RWPE1 (cell line): Measurements from ENCODE around the gene PCDHGB2.
A peak's percentile ranks its signal among the peaks of the same experiment; 100 is the strongest.
"Not testable (repeated sequence)": the region's sequence is repeated elsewhere in the genome, so short reads cannot be mapped to it uniquely, and the experiment has no call there.

ENCODE experiments used
- CTCF ChIA-PET: fragments of 350-600 bp; sonication (Branson Sonifier 250); formaldehyde crosslinking; extraction: SDS; loops from one replicate; lab custom pipeline; 2021; lab: Yijun Ruan, JAX
- POLR2A ChIA-PET: fragments of 400-600 bp; formaldehyde crosslinking; extraction: SDS; loops from one replicate; lab custom pipeline; 2020; ENCODE audit warnings: antibody characterized with exemption; ENCODE audit not compliant: low non-redundant PET; lab: Yijun Ruan, JAX
- DNase-seq: peaks from one replicate; pipeline ENCODE4 v3.0.0; 2012; ENCODE audit warnings: low spot score
- H3K27ac ChIP-seq: fragments of 450-650 bp; 2 replicates; pipeline ENCODE4 v1.5.1; 2017
- TF ChIP-seq, protein P1 (sequence below): fragments of 450-650 bp; conservative IDR thresholded peaks from 2 replicates; pipeline ENCODE4 v1.5.1; 2017; ENCODE audit warnings: low read depth, mild to moderate bottlenecking

Gene PCDHGB2

DNA sequence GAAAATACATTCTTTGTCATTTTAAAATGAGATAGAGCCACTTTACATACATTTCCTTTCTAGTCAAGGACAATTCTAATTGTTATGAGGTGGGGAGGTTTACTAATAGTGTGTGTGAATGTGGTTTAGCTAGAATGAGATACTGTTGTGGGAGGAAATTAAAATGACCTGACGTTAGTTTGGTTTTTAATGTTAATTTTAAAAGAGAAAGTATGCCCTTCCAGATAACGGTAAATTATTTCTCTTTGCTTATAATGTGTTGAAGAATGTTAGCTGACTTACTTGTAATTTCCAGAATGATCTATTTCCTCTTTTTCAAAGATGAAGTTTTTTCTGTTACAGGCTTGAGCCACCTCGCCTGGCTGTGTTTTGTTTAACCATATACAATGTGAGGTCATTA, 37.5 kb upstream of the PCDHGB2 start:
- ChIA-PET CTCF (interaction anchor here (0.6 kb wide), 1 partner anchor 242 kb away, joined by 3 read pairs; no protein-coding TSS in a partner anchor), POLR2A (no interaction called here)
- no peak overlapping the region for H3K27ac ChIP-seq
- DNase-seq, result no peak
- TF ChIP-seq, protein P1, sequence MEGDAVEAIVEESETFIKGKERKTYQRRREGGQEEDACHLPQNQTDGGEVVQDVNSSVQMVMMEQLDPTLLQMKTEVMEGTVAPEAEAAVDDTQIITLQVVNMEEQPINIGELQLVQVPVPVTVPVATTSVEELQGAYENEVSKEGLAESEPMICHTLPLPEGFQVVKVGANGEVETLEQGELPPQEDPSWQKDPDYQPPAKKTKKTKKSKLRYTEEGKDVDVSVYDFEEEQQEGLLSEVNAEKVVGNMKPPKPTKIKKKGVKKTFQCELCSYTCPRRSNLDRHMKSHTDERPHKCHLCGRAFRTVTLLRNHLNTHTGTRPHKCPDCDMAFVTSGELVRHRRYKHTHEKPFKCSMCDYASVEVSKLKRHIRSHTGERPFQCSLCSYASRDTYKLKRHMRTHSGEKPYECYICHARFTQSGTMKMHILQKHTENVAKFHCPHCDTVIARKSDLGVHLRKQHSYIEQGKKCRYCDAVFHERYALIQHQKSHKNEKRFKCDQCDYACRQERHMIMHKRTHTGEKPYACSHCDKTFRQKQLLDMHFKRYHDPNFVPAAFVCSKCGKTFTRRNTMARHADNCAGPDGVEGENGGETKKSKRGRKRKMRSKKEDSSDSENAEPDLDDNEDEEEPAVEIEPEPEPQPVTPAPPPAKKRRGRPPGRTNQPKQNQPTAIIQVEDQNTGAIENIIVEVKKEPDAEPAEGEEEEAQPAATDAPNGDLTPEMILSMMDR, result no peak

DNA sequence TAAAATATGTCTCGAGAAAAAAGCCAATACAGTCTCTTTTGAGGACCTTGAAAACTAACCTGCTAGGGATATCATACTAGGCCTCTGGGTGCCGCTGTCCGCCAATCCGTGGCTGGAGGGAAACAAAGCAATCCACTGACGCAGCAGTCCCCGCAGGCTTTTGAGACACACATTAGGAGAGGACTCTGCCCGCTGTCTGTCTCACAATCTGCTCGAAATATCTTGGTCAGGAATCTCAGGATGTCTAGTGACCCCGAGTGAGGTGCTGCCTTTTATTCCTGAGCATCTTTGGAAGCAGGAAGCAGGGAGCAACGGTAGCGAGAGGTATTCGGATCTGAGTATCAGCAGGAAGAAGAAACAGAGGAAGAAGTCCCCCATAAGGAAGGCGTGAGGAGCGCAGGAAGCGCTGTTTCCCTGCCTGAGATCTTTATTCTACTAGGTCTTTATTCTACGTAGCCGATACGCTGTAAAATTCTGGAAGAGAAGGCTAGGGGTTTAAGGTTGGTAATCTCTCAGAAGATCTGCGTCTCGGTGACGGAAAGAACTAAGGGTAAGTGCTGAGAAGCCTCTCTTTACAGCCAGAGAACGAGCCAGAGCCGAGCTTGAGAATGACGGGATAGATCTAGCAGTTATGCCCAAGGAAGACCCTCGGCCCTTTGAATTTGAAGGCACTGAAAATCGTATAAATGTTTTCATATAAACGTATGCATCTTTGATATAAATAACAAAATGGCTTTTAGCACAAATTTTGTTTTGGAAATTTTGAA, 33.5 kb upstream of the PCDHGB2 start:
- ChIA-PET CTCF (interaction anchor here (0.6 to 0.7 kb wide), 7 partner anchors 18 to 234 kb away, joined by 3 to 6 read pairs (median 4); partner anchors contain the start of gene PCDHGA7), POLR2A (no interaction called here)
- TF ChIP-seq, protein P1, result peak; percentile 38
- DNase-seq, result peak; percentile 46
- H3K27ac ChIP-seq, result no peak overlapping the region

DNA sequence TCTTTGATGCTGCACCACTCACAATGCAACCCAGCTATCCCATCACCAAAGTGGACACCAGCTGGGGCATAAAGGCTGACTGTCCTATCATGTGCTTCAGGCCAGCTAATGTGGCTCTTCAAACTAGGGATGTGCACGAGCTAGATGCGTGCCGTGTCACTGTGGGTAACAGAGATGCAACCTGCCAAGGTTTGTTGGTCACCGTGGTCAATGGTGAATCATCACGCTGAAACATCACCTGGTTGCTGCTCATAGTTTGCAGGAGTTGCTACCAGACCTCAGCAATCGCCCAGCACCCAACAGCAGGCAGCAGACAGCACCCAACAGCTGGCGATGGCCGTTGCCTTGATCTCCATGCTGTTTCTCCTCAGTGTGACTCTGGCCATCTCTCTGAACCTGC, 31.6 kb upstream of the PCDHGB2 start:
- ChIA-PET POLR2A (no interaction called here), CTCF (interaction anchor here (0.6 to 1.9 kb wide), 7 partner anchors 8 to 451 kb away, joined by 3 to 7 read pairs (median 4); partner anchors contain the start of genes PCDHB11, PCDHGA2, PCDHGA3 and PCDHGB2)

DNA sequence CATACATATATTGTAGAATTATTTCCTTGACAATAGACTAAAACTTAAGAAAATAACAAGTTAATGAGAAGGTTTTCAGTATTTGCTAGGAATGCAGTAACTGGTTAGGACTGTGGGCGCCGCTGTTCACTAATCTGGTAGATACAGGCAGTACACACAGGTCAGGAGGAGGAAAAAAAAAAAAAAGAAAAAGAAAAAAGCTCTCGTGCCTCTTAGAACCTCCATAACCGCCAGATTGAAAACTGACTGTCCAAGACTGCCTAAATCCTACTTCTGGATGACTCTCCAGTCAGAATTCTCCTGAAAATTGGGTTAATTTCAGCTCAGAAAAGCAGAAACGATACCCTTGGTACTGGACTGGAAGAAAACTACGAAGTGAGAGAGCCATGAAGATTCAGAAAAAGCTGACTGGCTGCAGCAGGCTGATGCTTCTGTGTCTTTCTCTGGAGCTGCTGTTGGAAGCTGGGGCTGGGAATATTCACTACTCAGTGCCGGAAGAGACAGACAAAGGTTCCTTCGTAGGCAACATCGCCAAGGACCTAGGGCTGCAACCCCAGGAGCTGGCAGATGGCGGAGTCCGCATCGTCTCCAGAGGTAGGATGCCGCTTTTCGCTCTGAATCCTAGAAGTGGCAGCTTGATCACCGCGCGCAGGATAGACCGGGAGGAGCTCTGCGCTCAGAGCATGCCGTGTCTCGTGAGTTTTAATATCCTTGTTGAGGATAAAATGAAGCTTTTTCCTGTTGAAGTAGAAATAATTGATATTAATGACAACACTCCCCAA, 29.3 kb upstream of the PCDHGB2 start, which contains the start of gene PCDHGA1:
TSS of gene PCDHGA1 (plus strand) at position 216 of the 782 bp plus-strand sequence.
- no peak within 1 kb of the TSS for H3K27ac ChIP-seq
- ChIA-PET POLR2A (interaction anchor here (1.1 kb wide), 1 partner anchor 10 kb away, joined by 8 read pairs; the partner anchor contains the start of gene TAF7), CTCF (interaction anchor here (0.5 to 1.9 kb wide), 18 partner anchors 8 to 1659 kb away, joined by 3 to 8 read pairs (median 4); partner anchors contain the start of genes PCDHB10, PCDHB11, PCDHGA2 and PCDHGB2)
- DNase-seq, result peak; percentile 40
- TF ChIP-seq, protein P1, result peak; percentile 40

More for the DNA sequence above, 31.6 kb upstream of the PCDHGB2 start:
- no peak overlapping the region for H3K27ac ChIP-seq
- DNase-seq, result no peak
- TF ChIP-seq, protein P1, result no peak

DNA sequence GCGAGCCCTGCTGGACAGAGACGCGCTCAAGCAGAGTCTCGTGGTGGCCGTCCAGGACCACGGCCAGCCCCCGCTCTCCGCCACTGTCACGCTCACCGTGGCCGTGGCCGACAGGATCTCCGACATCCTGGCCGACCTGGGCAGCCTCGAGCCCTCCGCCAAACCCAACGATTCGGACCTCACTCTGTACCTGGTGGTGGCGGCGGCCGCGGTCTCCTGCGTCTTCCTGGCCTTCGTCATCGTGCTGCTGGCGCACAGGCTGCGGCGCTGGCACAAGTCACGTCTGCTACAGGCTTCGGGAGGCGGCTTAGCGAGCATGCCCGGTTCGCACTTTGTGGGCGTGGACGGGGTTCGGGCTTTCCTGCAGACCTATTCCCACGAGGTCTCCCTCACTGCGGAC, 27.2 kb upstream of the PCDHGB2 start:
- DNase-seq, POLR2A ChIA-PET, H3K27ac ChIP-seq: not testable (repeated sequence)
- CTCF ChIA-PET, result interaction anchor here (0.6 kb wide), 1 partner anchor 228 kb away, joined by 4 read pairs; no protein-coding TSS in a partner anchor

DNA sequence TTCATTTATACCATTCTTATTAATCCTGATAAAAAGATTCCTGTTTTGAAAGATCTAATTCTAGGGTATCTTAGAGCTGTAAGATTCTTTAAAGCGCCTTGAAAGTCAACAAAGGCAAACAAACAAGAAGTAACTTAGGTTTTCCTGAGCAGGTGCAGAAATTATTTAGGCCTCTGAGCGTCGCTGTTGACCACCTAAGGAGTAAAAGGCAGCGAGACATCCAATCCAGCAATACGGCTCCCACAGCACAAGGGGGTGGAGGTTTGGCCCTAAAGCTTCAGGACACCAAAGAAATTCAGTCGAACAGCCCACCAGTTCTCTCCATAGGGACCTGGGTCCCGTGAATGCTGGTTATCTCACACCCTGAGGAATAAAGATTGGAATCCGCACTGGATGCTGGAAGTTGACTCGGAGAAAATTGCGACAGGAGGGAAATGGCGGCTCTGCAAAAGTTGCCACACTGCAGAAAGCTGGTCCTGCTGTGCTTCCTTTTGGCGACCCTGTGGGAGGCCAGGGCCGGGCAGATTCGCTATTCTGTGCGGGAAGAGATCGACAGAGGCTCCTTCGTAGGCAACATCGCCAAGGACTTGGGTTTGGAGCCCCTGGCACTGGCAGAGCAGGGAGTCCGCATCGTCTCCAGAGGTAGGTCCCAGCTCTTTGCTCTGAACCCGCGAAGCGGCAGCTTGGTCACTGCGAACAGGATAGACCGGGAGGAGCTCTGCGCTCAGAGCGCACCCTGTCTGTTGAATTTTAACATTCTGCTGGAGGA, 21.1 kb upstream of the PCDHGB2 start, which contains the start of gene PCDHGA2:
TSS of gene PCDHGA2 (plus strand) at position 223 of the 769 bp plus-strand sequence.
- no peak within 1 kb of the TSS for H3K27ac ChIP-seq
- POLR2A ChIA-PET, result no interaction called here
- TF ChIP-seq, protein P1, result peak; percentile 56
- CTCF ChIA-PET, result interaction anchor here (0.5 to 1.9 kb wide), 14 partner anchors 8 to 635 kb away, joined by 3 to 9 read pairs (median 4); partner anchors contain the start of genes PCDHB11, PCDHB14, PCDHGA1 and PCDHGB1
- no peak for DNase-seq

DNA sequence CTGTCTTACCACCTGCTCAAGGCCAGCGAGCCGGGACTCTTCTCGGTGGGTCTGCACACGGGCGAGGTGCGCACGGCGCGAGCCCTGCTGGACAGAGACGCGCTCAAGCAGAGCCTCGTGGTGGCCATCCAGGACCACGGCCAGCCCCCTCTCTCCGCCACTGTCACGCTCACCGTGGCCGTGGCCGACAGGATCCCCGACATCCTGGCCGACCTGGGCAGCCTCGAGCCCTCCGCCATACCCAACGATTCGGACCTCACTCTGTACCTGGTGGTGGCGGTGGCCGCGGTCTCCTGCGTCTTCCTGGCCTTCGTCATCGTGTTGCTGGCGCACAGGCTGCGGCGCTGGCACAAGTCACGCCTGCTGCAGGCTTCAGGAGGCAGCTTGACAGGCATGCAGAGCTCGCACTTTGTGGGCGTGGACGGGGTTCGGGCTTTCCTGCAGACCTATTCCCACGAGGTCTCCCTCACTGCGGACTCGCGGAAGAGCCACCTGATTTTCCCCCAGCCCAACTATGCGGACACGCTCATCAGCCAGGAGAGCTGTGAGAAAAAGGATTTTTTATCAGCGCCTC, 18.9 kb upstream of the PCDHGB2 start:
- H3K27ac ChIP-seq, CTCF ChIA-PET, POLR2A ChIA-PET, DNase-seq: not testable (repeated sequence)
